Testis (tissue), 3 donors: Measurements from ENCODE around the gene FERMT3. TPM values are rescaled to one million over a fixed set of nuclear protein-coding genes. Genes with fewer than 3 reads are reported as not detected.

Experiments
- DNase-seq: peaks from one replicate; pipeline ENCODE4 v3.0.0-alpha.2; 2019
- H3K27ac ChIP-seq, 2 donors: fragments of 200-600 bp; sonication (generic); one replicate each; pipeline ENCODE4 v1.5.1; 2019
- H3K27me3 ChIP-seq: fragments of 200-600 bp; sonication (generic); one replicate; pipeline ENCODE4 v1.5.1; 2019
- H3K36me3 ChIP-seq: fragments of 200-600 bp; sonication (generic); one replicate; pipeline ENCODE4 v1.5.1; 2017; ENCODE audit warnings: low read depth; ENCODE audit errors: missing control alignments
- H3K4me1 ChIP-seq: fragments of 200-600 bp; sonication (generic); one replicate; pipeline ENCODE4 v1.5.1; 2019
- H3K4me3 ChIP-seq, 2 donors: fragments of 200-600 bp; sonication (generic); one replicate each; pipeline ENCODE4 v1.5.1; 2017 to 2019
- H3K9me3 ChIP-seq: fragments of 200-600 bp; sonication (generic); one replicate; pipeline ENCODE4 v1.5.1; 2017
- POLR2A ChIP-seq: fragments of 450-650 bp; IDR thresholded peaks from one replicate; pipeline ENCODE4 v1.6.1; 2017; ENCODE audit warnings: antibody characterized with exemption, mild to moderate bottlenecking, moderate library complexity
- WGBS, 2 donors: methylation state at CpG; one replicate each; pipeline ENCODE4 v1.1.5; 2018; 5-methylcytosine and 5-hydroxymethylcytosine counted together
- intact Hi-C: fragments of 100-400 bp; cut with DNase I; formaldehyde crosslinking; loops from one replicate; pipeline ENCODE4 v1.15.1; 2023; ENCODE audit warnings: low total_unique reads
- polyA plus RNA-seq: library from polyadenylated mRNA; stranded (reverse); fragments of 350-450 nt; fragmentation: Illumina TruSeq; extraction: RNeasy Lipid Tissue Mini Kit (QIAGEN cat#74804); gene quantifications from one replicate; pipeline ENCODE4 v1.2.3, GENCODE V29; 2014; ENCODE audit warnings: low read depth, low replicate concordance; ENCODE audit not compliant: insufficient read depth
- total RNA-seq, 2 donors: library from RNA; depleted of rRNA; stranded (reverse); fragments of >200 nt; gene quantifications; one replicate each; pipeline ENCODE4 v1.2.3, GENCODE V29; 2016
- TF ChIP-seq, protein P1 (sequence below), 3 experiments: fragments of 450-650 bp in 2 of 3; fragments of 200-600 bp in 1 of 3; sonication (generic) in 1 of 3; IDR thresholded peaks; one replicate each; pipeline ENCODE4 v1.5.1; 2016 to 2019; ENCODE audit warnings: antibody characterized with exemption in 3 of 3, mild to moderate bottlenecking in 2 of 3, moderate library complexity in 1 of 3

FERMT3 gene
- total and polyA plus RNA-seq, 3 donors from 2014 or later, result 7.2 to 10.9 (median 8.2) TPM

DNA sequence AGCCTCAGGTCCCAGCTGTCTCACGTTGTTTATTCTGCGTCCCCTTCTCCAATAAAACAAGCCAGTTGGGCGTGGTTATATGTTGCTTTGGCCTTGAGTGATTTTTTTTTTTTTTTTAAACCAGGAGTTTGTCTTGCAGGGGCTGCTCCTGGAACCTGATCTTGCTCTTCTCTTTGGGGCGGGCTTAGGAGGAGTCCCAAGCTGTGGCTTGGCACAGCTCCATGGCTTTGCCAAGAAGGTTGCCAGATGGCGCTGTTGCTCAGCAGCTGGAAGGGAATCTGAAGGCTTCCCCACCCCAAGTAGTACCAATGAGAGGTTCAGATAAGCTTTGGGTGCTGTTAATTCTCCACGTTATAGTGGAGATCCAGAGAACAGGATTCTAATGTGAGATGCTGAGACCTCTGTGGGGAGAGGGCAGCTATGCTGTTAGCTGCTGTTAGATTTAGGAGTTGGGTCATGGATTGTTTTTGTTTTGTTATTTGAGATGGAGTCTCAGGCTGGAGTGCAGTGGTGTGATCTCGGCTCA is 2.0 kb upstream of the FERMT3 start:
- Histone ChIP-seq H3K36me3 (no peaks in the 10 kb centered on the region), H3K27me3 (no peaks in the 10 kb centered on the region), H3K4me1 (peaks cover 9% of the 10 kb centered on the region), H3K27ac (peak overlapping the region in 1 of 2 donors; percentile 3), H3K9me3 (no peaks in the 10 kb centered on the region), H3K4me3 (no peak overlapping the region)
- intact Hi-C loops, result loop anchor here (10.0 kb wide), 1 partner anchor 90 kb away; the partner anchor contains the start of gene KCNK4
- TF ChIP-seq, protein P1, sequence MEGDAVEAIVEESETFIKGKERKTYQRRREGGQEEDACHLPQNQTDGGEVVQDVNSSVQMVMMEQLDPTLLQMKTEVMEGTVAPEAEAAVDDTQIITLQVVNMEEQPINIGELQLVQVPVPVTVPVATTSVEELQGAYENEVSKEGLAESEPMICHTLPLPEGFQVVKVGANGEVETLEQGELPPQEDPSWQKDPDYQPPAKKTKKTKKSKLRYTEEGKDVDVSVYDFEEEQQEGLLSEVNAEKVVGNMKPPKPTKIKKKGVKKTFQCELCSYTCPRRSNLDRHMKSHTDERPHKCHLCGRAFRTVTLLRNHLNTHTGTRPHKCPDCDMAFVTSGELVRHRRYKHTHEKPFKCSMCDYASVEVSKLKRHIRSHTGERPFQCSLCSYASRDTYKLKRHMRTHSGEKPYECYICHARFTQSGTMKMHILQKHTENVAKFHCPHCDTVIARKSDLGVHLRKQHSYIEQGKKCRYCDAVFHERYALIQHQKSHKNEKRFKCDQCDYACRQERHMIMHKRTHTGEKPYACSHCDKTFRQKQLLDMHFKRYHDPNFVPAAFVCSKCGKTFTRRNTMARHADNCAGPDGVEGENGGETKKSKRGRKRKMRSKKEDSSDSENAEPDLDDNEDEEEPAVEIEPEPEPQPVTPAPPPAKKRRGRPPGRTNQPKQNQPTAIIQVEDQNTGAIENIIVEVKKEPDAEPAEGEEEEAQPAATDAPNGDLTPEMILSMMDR (IDR thresholded peaks at IDR 0.05), result peak; percentile 47 to 64 (median 61)
- no peak for TF ChIP-seq POLR2A
- 33 to 39% methylated on average over 6 to 7 of the region's 7 CpGs for WGBS, 2 donors
- peak; percentile 94 for DNase-seq

DNA sequence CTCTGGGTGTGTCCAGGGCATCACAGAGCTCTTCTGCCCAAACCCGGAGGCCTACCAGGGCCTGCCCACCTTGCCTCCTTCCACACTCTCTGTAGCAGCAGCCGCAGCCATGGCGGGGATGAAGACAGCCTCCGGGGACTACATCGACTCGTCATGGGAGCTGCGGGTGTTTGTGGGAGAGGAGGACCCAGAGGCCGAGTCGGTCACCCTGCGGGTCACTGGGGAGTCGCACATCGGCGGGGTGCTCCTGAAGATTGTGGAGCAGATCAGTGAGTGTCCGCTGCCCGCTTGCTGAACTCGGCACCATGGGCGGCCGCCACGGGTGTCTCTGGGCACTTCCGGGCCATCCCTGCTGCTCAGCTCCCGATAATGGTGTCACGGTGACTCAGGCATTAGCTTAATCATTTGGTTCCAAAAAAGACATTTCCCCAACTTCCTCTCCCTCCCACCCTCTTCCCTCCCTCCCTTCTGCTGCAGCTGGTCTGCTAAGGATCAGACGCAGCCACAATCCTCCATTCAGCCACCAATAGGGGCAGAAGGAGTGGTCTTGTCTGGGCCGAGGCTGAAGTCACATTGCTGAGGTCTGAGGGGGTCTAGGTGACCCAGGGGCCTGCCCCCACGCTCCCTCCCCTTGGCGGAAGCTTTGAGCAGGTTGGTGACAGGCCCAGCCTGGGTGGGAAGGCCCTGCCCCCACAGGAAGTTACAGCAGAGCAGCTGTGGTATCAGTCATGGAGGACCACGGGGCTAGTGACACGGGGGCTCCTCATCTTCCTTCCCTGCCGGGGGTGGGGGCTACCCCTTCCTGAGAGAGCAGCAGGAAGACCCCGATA is 950 bp downstream of the FERMT3 start:
- Histone ChIP-seq H3K4me3 (peak overlapping the region in 1 of 2 donors; percentile 34), H3K36me3 (no peaks in the 10 kb centered on the region), H3K27ac (peak overlapping the region; percentile 65 to 71), H3K9me3 (no peaks in the 10 kb centered on the region), H3K27me3 (no peaks in the 10 kb centered on the region), H3K4me1 (peaks cover 9% of the 10 kb centered on the region)
- DNase-seq, result peak; percentile 37
- WGBS, 2 donors, result 51 to 55% methylated on average over 19 to 30 of the region's 30 CpGs
- intact Hi-C loops, result loop anchor here (10.0 kb wide), 1 partner anchor 87 kb away; the partner anchor contains the start of gene KCNK4
- TF ChIP-seq POLR2A, result no peak
- TF ChIP-seq, protein P1 (IDR thresholded peaks at IDR 0.05), result no peak

DNA sequence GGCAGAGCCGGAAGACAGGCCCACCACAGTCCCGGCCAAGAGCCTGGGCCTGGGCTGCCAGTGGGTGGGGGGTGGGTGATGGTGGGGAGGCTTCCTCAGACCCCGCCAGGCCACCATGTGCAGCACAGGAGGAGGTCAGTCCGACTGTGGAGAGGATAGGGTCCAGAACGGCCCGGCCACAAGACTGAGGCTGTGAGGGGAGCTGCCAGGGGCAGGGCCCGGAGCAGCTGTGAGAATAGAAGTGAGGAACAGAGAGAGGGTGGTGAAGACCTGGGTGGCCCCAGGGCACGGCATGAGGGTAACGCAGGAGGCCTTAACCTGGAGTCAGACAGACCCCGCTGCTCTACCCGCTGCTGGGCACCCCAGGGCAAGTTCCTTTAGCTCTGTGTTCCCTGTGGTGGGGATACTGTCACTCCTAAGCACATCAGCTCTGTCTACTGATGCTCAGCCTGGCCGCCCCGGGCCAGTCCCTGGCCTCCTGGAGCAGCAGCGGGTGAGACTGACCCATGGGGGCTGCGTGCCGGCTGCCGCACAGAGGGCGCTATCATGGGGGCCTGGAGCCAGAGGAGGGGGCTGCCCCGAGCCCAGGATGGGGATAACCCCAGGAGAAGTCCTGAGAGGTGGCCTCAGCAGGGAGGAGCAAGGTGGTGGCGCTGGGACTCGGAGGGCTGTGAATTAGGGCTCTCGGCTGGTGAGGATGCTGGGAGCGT is 1.7 kb downstream of the FERMT3 start:
- Histone ChIP-seq H3K4me1 (peaks cover 9% of the 10 kb centered on the region), H3K27ac (peak overlapping the region in 1 of 2 donors; percentile 71), H3K36me3 (no peaks in the 10 kb centered on the region), H3K27me3 (no peaks in the 10 kb centered on the region), H3K9me3 (no peaks in the 10 kb centered on the region), H3K4me3 (no peak overlapping the region)
- TF ChIP-seq, protein P1 (IDR thresholded peaks at IDR 0.05), result no peak
- no peak for TF ChIP-seq POLR2A
- WGBS, 2 donors, result 74% methylated on average over 10 to 23 of the region's 23 CpGs
- no peak for DNase-seq
- intact Hi-C loops, result loop anchor here (10.0 kb wide), 1 partner anchor 87 kb away; the partner anchor contains the start of gene KCNK4

DNA sequence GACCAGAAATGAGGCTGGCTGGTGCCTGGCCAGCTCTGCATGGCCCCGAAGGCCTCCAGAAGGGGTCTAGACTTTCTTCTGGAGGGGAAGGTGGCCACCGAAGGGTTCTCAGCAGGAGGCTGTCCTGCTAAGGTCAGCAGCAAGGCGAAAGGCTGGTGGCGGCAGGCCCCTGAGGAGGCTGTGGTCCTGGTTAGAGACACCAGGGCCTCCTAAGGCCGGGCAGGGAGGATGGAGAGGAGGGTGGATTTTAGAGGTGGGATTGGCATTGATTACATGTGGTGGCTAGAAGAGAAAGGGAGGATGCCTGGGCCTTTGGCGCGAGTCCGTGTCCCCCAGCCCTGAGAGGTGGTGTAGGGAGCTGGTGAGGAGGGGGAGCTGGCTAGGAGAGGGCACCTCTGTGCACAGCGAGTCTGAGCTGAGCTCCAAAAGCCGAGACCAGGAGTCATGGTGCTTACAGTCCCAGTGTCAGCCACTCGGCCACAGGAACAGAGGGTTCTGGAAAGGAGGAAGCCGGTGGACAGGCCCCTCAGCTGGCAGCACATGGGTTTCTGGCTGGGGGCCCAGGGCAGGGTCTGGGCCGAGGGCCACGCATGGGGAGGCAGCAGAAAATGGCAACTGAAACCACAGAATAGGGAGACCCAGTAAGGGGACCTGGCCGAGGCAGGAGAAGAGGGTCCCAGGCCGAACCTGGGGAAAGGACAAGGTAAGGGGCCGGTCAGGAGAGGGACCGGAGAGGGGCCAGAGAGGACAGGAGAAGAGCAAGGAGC is 2.5 kb downstream of the FERMT3 start:
- H3K27ac ChIP-seq, result no peak overlapping the region

More for the DNA sequence above, 2.5 kb downstream of the FERMT3 start:
- no peak overlapping the region for H3K4me3 ChIP-seq
- no peaks in the 10 kb centered on the region for H3K27me3 ChIP-seq
- WGBS, 2 donors, result 78 to 79% methylated on average over 18 of the region's 18 CpGs
- H3K4me1 ChIP-seq, result peaks cover 9% of the 10 kb centered on the region
- intact Hi-C loops, result loop anchor here (10.0 kb wide), 1 partner anchor 86 kb away; the partner anchor contains the start of gene KCNK4
- TF ChIP-seq, protein P1 (IDR thresholded peaks at IDR 0.05), result no peak
- TF ChIP-seq POLR2A, result no peak
- no peaks in the 10 kb centered on the region for H3K36me3 ChIP-seq
- no peak for DNase-seq
- H3K9me3 ChIP-seq, result no peaks in the 10 kb centered on the region
